HG03558 (cell line): Measurements from ENCODE around the gene SCD5.

ENCODE experiments used
- ATAC-seq: cut with Tn5 transposase; IDR thresholded peaks from one replicate; pipeline ENCODE4 v1.9.1; 2021; ENCODE audit warnings: moderate number of reproducible peaks; ENCODE audit not compliant: unreplicated experiment; ENCODE audit errors: extremely low read depth

SCD5 gene

DNA sequence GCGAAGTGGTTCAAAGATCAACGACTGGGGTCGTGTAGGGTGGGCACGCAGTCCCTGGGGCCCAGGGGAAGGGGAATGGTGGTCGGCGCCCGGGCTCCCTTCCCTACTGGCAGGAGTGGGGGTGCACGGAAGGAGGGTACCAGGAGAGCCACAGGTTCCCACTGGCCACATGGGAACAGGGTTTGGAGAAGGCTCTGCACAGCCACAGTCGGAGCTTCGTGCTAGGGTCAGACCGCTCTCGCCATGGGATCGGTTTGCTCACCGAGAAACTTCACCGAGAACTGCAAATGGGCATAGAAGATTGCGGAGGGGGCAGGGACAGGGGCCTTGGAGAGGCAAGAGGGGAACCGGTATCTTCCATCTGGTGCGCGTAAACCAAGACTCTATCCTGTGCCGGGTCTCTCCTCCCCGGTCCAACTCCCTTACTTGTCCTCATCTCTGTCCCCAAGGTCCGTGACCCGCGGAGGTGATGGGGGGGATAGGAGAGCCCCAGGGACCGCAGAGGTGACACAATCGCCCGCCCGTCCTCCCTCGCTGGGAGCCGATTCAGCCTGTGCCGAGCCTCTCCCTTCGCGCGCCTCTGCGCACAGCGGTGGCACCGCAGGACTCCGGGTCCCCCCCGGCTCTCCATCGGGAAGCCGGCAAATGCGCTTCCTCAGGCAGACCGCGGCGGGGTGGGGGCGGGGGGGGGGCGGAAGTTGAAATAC, 1.0 kb downstream of the SCD5 start:
- no peak for ATAC-seq

DNA sequence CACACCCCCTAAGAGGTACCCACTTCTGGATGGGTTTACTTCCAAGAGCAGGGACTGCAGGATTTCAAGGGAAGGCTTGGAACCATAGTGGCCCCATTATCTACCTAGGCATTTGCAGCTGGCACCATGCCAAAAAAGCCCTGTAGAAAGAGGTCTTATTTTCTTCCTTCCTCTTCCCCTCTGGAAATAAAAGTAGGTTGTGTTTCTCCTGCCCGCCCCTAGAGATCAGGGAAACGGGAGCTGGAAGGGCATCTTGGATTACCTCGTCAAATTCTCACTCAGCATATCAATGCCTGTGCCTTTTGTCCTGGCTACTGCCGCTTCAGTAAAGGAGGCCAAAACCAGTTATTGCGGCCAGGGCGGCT, 1.6 kb downstream of the SCD5 start:
- no peak for ATAC-seq

DNA sequence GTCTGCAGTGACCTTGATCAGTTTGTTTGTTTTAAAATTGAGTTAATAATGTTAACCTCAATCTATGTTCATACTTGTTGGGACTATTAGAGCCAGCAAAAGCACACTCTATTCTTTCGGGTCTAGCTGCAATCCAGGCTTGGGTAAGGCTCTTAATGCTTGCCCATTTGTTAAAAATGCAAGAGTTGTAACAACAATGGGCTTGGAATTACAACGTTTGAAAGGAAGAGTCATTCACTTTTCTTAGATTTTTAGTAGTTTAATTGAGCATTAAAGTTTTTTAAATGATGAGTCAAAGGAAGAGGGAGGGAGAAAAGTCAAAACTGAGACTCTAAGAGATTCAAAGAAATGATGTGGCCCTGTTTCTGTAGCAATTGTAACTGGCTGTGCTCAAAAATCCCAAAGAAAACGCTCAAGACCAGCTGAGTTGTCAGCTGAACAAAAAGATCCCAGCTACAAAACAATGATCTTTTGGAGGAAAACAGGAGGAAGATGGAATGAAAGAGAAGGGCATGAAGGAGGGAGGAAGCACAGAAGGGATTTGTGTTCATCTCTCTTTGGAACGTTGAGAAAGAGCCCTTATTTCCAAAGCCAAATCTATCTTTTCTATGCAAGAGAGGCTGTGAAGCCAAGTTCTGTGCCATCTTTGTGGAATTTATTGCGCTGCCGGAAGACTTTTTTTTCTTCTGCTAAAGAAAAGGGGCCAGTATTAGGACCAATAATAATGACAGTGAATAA, 5.5 kb downstream of the SCD5 start:
- no peak for ATAC-seq

DNA sequence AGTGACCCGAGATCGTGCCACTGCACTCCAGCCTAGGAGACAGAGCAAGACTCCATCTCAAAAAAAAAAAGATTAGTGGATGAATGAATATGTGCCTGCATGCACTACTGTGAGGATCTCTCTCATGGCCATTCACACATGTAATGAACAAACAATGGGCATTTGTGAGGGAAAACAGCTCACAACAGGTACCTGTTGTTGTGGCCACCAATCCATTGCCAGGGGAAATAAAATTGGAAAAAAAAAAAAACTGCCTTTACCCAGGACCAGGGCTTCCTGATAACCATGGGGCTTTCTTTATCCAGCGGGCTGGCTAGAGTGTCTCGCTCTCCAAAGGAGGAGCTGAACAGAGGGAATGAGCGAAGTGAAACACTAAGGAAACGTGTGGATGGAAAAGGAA, 7.4 kb downstream of the SCD5 start:
- ATAC-seq = no peak

DNA sequence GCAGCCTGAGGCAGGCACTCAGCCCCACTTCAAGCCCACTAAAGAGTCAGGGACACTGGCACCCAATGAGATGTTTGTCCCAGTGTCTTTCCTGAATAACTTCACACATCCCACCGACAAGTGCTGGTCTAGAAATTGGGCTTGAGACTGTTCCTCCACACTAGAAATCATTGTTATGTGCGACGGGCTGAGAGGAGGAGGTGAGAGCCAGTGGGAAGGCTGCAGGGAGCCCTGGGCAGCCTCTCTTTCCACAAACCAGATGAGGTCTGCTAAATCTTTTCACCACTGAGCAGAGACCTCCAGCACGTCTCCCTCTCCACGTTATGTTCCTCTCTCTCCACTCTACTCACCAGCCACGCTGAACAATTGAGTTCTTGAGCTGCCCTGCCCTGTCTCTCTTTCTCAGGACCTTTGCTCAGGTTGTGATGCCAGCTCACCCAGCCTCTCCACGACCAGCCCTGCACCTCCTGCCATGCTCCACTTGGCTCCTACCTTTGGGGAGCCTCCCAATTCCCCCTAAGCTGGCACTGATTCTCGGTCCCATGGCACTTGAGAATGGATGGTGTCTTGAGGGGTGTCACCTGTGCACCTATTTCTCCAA, 8.4 kb downstream of the SCD5 start:
- no peak for ATAC-seq

DNA sequence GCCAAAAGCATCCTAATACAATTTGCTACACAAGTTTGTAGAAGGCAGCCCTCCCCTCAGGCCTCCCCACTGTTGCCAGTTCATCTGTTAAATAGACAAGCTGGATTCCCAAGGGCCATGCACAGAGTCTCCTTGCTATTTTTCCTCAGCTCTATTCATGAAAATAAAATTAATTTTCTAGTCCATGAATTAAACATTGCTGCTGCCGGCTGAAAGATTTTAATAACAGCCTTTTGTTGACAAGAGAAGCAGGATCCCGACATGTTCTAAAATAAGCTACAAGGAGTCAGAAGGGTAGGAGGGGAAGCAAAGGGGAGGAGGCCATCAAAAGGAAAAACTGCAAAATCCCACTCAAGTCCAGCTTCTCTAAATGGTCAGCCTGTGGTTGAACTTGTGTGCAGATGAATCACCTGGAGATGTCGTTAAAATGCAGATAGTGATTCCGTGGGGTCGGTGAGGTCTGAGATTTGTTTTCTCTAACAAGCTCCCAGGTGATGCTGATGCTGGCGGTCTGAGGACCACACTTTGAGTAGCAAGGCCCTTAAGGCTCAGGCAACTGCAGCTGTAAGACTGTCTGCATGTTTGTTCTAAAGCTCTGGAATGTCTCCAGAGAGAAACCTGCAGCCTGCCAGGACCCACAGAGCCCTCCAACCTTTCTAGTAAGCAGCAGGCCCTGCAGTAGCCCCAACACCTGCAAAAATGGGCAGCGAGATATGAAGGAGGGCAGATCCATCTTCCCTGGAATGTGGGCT, 9.4 kb downstream of the SCD5 start:
- ATAC-seq = no peak

DNA sequence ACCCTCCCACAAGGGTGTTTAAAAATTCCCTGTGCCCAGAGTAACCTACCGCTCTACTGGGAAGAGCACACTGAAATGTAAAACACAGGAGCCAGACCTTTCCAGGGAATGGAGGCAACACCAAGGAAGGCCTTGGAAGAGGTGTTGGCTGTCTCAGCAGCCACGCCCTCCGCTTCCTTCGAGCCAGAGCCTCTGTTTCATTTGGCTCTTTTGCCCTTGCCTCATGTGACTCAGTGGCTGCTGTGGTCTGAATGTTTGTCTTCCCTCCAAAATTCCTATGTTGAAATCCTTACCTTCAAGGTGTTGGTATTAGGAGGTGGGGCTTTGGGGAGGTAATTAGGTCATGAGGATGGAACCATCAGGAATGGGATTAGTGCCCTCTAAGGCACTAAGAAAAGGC, 11.3 kb downstream of the SCD5 start:
- ATAC-seq = no peak

DNA sequence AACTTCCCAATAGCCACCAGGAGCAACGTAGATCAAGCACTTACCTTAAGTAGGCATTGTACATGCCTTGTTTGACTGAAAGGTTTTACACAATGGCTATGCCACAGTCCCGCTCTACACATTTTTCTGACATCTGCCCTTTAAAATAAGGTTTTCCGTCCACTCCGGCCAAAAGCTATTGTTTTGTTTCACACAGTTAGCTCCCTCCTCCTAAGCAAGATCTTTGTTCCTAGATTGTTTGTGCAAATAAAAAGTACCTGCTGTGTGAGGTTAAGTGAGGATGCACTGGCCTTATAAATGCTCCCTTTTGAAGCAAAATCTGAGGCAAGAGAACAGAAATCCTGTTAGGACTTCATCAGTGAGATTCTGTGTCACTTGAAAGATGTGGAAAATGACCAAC, 11.8 kb downstream of the SCD5 start:
- ATAC-seq = no peak

DNA sequence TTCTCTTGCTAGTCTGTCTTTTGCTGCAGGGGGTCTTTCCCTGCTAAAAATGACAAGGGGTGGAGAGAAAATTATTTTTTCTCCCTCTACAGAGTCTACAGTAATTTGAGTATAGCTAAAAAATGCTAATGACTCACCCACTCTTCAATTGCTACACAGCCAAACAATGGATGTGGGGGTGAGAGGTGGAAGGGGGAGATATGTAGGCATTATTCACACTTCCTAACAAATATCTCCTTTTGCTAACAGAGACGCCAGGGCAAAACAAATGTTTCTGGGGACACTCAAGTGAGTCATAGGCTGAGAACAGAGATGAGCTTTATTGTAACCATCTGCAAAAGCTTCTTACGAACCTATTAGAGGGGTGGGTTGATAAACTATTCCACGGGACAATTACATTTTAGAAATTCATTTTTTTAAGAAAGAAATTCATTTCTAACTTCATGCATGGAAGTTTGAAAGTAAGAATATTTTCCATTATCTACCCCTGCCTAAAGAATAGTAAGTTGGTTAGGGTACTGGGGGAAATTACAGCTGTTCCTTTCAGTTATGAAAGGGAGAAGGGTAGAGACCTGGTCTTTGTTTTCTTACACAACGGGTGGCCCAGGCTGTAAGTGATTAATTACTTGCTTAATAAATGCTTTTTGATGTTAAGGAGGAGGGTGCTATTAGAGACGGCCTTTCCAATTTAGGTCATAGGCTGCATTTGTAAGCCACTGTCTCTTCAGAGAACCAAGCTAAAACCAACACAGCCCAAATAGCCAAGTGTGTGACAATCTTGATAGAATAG, 12.8 kb downstream of the SCD5 start:
- ATAC-seq = no peak

DNA sequence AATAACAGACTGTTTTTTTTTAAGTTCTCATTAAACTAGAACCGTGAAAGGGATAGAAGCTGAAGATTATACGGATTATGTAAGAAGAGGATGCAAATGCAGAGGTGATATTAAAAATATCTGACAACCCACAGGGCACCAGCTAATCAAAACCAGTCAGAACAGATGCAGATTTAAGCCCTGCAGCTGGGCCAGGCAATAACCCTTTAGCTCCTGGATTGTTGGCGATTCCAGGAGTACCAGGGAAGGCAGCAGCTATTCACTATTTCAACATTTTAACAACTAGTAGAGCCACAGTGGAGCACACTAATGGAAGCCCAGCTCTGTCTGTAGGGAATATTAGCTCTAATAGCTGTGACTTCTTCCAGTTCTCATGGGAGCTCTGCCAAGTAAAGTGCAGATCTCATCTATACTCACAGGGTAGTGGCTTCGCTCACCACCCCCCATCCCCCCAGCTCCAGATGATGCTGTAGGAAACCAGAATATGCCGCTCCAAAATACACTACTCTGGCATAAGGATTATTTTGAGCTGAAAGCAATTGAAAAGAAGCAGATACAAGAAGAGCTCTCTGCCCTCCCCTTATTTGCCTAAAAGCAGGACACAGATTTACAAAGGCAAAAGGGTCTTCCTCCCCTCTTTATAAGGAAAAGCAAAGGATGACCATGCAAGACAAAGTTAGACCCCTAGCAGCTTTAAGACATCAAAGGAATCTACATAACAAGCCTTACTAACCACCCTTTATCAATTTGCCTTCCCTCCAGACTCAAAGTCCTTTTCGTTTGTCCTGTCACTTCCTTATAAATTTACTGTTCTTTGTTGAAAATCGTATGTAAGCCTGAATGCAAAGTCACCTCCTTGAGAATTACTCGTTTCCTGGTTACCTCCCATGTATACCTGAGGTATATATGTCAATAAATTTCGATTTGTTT, 13.7 kb downstream of the SCD5 start:
- no peak for ATAC-seq

DNA sequence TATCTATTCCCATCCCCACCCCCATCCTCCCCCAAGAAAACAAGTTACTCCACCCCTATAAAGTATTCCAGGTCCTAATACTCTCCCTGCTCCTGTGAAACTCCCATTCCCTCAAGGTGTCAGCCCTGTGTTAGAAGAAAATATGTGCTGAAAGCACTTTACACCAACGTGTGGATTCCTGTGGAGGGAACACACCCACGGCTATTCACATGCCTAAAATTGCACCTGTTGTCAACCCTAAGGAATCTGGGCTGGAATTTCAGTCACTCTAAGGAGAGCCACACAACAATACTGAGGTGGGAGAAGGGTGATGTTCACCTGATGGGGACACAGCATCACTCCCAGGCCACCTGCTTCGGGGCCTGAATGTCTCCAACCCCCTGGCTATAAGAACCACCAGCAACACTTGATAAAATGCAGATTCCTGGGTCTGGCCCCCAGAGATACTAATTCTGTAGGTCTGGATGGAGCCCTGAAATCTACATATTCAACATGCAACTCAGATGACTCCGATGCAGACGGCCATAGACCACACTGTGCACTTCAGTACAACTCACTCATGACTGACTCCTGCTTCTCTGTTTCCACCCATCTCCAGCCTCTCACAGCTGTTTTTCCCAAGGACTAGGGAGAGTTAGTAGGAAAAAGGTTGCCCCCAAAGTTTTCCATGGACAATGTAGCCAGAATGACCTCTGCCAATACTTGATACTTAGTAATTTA, 15.8 kb downstream of the SCD5 start:
- ATAC-seq = no peak

DNA sequence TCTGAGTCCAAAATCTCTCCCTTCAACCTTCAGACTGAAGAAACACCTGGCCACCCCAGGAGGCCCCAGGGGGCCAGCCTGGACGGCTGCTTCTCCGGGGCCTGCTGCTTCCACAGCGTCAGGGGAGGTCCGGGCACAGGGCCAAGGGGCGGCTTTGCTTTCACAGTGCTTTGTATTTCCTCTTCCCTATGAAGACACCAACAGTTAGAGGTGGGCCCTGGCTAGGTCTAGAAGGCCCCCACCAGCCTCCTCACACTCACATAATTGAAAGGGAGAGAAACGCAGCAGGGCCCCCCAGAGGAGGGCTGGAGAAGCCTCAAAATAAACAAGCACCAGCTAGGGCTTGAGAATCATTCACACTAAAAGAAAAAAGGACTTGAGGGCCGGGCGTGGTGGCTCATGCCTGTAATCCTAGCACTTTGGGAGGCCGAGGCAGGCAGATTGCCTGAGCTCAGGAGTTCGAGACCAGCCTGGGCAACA, 17.8 kb downstream of the SCD5 start:
- ATAC-seq = no peak

DNA sequence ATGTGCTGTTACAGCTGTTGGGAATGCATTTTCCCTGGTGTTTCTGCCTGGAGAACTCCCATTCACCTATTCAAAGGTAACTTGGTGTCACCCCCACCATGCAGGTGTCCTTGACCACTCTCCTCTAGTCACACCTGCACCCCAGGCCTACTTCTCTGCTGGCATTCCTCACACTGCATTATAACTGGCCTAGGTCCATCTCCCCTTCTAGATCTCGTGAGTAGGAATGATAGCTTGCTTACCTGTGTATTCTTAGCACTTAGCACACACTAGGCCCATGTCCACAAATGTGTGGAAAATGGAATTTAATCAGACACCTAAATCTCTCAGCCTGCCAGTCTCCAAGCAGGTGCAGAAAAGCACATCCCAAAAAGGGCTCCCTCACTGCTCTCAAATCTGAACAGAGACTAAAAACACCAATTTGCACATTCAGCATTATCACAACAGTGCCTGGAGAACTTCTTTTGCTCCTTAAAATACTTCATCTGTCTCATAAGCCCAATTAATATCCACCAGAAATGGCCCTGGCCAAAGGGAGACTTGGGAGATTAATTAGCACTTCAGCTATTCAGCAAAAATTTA, 18.3 kb downstream of the SCD5 start:
- ATAC-seq = no peak

DNA sequence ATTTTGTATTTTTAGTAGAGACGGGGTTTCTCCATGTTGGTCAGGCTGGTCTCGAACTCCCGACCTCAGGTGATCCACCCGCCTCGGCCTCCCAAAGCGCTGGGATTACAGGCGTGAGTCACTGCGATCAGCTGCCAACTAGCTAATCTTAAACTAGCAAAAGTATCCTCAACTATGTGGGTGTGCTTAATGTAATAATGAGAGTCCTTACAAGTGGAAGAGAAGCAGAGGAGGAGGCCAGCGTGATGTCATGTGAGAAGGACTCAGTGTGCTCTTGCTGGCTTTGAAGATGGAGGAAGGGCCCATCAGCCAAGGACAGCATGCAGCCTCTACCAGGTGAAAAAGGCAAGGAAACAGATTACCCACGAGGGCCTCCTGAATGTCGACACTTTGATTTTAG, 19.6 kb downstream of the SCD5 start:
- no peak for ATAC-seq

DNA sequence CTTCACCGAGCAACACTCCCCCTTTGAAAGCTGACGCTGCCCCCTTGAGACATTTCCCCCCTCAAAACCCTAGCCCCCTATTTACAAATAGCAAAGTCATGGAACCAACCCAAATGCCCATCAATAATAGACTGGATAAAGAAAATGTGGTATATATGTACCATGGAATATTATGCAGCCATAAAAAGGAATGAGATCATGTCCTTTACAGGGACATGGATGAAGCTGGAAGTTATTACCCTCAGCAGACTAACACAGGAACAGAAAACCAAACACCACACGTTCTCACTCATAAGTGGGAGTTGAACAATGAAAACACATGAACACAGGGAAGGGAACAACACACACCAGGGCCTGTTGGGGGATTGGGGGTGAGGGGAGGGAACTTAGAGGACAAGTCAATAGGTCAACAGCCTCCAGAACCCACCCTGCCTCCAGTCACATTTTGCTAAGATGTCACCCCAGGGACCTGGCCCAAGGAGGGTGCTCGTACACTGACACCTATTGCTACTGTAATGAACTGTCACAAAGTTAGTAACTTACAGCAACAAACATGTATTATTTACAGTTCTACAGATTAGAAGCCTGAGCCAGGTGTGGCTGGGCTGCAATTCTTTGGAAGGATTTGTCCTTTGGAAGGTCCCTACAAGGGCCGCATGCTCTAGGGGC, 20.6 kb downstream of the SCD5 start:
- ATAC-seq = no peak

DNA sequence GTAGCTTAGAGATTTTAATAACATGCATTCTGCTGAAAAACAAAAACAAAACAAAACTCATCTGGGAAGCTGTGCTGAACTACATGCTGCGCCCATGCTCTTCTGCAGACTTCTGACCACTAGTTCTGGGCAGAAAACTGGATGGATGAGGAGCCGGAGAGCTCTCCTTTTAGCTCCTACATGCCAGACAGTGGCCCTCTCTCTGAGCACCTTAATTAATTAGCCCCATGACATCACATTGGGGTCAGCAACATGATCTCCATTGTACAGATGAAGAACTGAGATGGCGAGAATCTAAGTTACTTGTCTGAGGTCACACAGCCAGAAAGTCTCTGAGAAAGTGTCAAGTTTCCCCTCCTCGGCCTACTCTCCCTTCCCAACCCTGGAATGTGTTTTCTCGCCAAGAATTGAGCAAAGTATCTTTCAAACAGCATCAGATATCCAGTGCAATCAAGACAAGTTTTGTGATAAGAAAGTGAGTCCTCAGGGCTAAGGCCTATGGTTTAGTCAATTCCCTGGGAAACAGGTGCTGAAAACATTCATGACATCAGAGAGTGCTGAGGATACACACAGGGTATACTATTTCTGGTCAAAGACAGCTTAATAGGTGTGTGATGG, 21.6 kb downstream of the SCD5 start:
- no peak for ATAC-seq

DNA sequence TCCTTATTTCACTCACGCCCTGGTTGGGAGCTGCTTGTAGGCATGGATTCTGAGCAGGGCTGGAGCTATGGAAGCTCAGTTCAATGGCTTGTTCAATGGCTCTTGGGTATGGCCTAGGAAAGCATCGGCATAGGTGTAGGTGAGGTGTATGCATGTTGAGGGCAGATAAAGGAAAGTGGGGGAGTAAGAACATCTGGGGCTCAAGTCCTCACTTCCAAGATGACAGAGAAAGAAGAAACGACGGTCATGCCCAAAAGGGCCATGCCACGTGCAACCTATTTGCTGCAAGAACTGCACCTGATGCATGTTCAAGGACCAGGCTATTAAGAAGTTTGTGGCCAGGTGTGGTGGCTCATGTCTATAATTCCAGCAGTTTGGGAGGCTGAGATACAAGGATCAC, 23.4 kb downstream of the SCD5 start:
- ATAC-seq = no peak
